OCI-LY7 (cell line): ENCODE results near the gene KCNT1. TPM values are rescaled to one million over a fixed set of nuclear protein-coding genes. Genes with fewer than 3 reads are reported as not detected.
A peak's percentile ranks its signal among the peaks of the same experiment; 100 is the strongest.
"Not testable (repeated sequence)": the region's sequence is repeated elsewhere in the genome, so short reads cannot be mapped to it uniquely, and the experiment has no call there.

Experiments used
- BruUV-seq: library from RNA; stranded (reverse); fragments of 400-500 nt; replicated peaks from 2 replicates; lab custom pipeline; 2021; lab: Mats Ljungman, UMichigan
- CTCF ChIA-PET: fragments of 300-600 bp; sonication (Branson Sonifier 250); formaldehyde crosslinking; loops from one replicate; lab custom pipeline; 2022; ENCODE audit warnings: antibody characterized with exemption; ENCODE audit not compliant: unreplicated experiment; lab: Charles Lee
- POLR2A ChIA-PET: fragments of 300-600 bp; sonication (Branson Sonifier 250); formaldehyde crosslinking; loops from one replicate; lab custom pipeline; 2022; ENCODE audit warnings: antibody characterized with exemption; lab: Charles Lee
- DNase-seq: peaks from one replicate; pipeline ENCODE4 v3.0.0-alpha.2; 2015; ENCODE audit warnings: low spot score
- H2AFZ ChIP-seq: fragments of 200-600 bp; sonication (generic), shearing (Covaris generic); 2 replicates; pipeline ENCODE4 v1.6.1; 2014; ENCODE audit warnings: mild to moderate bottlenecking, antibody characterized with exemption, low read length, moderate library complexity
- H3K27ac ChIP-seq: fragments of 200-600 bp; sonication (generic); 2 replicates; pipeline ENCODE4 v1.5.1; 2014; ENCODE audit warnings: mixed run types, low read depth, mild to moderate bottlenecking, moderate library complexity, low read length, inconsistent platforms; ENCODE audit not compliant: poor library complexity, severe bottlenecking
- H3K36me3 ChIP-seq: fragments of 200-600 bp; sonication (generic); 2 replicates; pipeline ENCODE4 v1.6.1; 2014; ENCODE audit warnings: mild to moderate bottlenecking, antibody characterized with exemption, low read length, moderate library complexity, mixed read lengths; ENCODE audit not compliant: insufficient read depth
- H3K4me1 ChIP-seq: fragments of 200-600 bp; sonication (generic); 2 replicates; pipeline ENCODE4 v1.5.1; 2014; ENCODE audit warnings: mild to moderate bottlenecking, low read length; ENCODE audit not compliant: insufficient read depth, poor library complexity, severe bottlenecking
- H3K4me2 ChIP-seq: fragments of 200-600 bp; sonication (generic); 2 replicates; pipeline ENCODE4 v1.6.1; 2014; ENCODE audit warnings: mild to moderate bottlenecking, low read length
- H3K4me3 ChIP-seq: fragments of 200-600 bp; sonication (generic); 2 replicates; pipeline ENCODE4 v1.5.1; 2014; ENCODE audit warnings: mild to moderate bottlenecking, low read depth, low read length; ENCODE audit not compliant: poor library complexity, severe bottlenecking
- H3K79me2 ChIP-seq: fragments of 200-600 bp; sonication (generic); 2 replicates; pipeline ENCODE4 v1.6.1; 2016; ENCODE audit warnings: low read depth, mild to moderate bottlenecking, low read length, moderate library complexity, mixed read lengths; ENCODE audit not compliant: insufficient read depth
- H3K9me2 ChIP-seq: fragments of 200-600 bp; sonication (generic); 2 replicates; pipeline ENCODE4 v1.6.1; 2016; ENCODE audit warnings: mild to moderate bottlenecking, low read length, mixed read lengths; ENCODE audit not compliant: insufficient read depth
- H3K9me3 ChIP-seq: fragments of 200-600 bp; sonication (generic); 2 replicates; pipeline ENCODE4 v1.6.1; 2014; ENCODE audit warnings: mild to moderate bottlenecking, mixed run types, low read length, mixed read lengths
- H4K20me1 ChIP-seq: fragments of 200-600 bp; sonication (generic); 2 replicates; pipeline ENCODE4 v1.6.1; 2014; ENCODE audit warnings: mild to moderate bottlenecking, antibody characterized with exemption, low read length, moderate library complexity, mixed read lengths; ENCODE audit not compliant: insufficient read depth
- EZH2phosphoT487 ChIP-seq: fragments of 200-600 bp; sonication (generic); IDR thresholded peaks from 2 replicates; pipeline ENCODE4 v1.6.1; 2018; ENCODE audit warnings: low read depth, borderline replicate concordance, mild to moderate bottlenecking, mixed run types, antibody characterized with exemption, low read length, moderate library complexity, mixed read lengths
- intact Hi-C: fragments of 100-400 bp; cut with micrococcal nuclease; formaldehyde crosslinking; loops from one replicate; pipeline ENCODE4 v1.10.0; 2022; ENCODE audit not compliant: unreplicated experiment
- total RNA-seq, 2 experiments: library from RNA; depleted of rRNA in 1 of 2; stranded (reverse); fragments of >200 nt in 1 of 2; shearing (Covaris generic) in 1 of 2; gene quantifications; 2 replicates each; pipeline ENCODE4 v1.2.3, GENCODE V29; 2014 to 2022
- TF ChIP-seq, protein P1 (sequence below): fragments of 200-600 bp; sonication (generic); conservative IDR thresholded peaks from 2 replicates; pipeline ENCODE4 v1.5.1; 2014; ENCODE audit warnings: mild to moderate bottlenecking, antibody characterized with exemption, low read length, moderate library complexity, mixed read lengths

The KCNT1 gene
- total RNA-seq, 2 experiments from 2014 or later: not detected

GRCh38 chr9:135671591-135672041, 30.4 kb upstream of the KCNT1 start:
- CTCF ChIA-PET: no interaction called here

GRCh38 chr9:135672786-135673185, 29.2 kb upstream of the KCNT1 start:
- H3K9me3 ChIP-seq, DNase-seq, intact Hi-C loops, H2AFZ ChIP-seq, H4K20me1 ChIP-seq, POLR2A ChIA-PET, H3K36me3 ChIP-seq, H3K4me1 ChIP-seq, H3K27ac ChIP-seq, H3K4me3 ChIP-seq, H3K79me2 ChIP-seq, H3K9me2 ChIP-seq, BruUV-seq, CTCF ChIA-PET, H3K4me2 ChIP-seq: not testable (repeated sequence)

More at GRCh38 chr9:135671591-135672041, 30.4 kb upstream of the KCNT1 start:
- Histone ChIP-seq H3K79me2 (no peaks in the 10 kb centered on the region), H3K36me3 (no peaks in the 10 kb centered on the region), H4K20me1 (no peaks in the 10 kb centered on the region), H3K9me2 (no peaks in the 10 kb centered on the region), H3K4me3 (no peak overlapping the region), H3K4me2 (no peak overlapping the region), H3K9me3 (no peaks in the 10 kb centered on the region), H2AFZ (no peak overlapping the region), H3K27ac (no peak overlapping the region), H3K4me1 (no peaks in the 10 kb centered on the region)
- BruUV-seq: no TSS peak
- no peak for DNase-seq
- intact Hi-C loops: no loop called here
- TF ChIP-seq, protein P1, sequence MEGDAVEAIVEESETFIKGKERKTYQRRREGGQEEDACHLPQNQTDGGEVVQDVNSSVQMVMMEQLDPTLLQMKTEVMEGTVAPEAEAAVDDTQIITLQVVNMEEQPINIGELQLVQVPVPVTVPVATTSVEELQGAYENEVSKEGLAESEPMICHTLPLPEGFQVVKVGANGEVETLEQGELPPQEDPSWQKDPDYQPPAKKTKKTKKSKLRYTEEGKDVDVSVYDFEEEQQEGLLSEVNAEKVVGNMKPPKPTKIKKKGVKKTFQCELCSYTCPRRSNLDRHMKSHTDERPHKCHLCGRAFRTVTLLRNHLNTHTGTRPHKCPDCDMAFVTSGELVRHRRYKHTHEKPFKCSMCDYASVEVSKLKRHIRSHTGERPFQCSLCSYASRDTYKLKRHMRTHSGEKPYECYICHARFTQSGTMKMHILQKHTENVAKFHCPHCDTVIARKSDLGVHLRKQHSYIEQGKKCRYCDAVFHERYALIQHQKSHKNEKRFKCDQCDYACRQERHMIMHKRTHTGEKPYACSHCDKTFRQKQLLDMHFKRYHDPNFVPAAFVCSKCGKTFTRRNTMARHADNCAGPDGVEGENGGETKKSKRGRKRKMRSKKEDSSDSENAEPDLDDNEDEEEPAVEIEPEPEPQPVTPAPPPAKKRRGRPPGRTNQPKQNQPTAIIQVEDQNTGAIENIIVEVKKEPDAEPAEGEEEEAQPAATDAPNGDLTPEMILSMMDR: peak; percentile 31; the same call in 1 of the 2 replicates
- no peak for TF ChIP-seq EZH2phosphoT487
- POLR2A ChIA-PET: no interaction called here

GRCh38 chr9:135673941-135674340, 28.0 kb upstream of the KCNT1 start:
- POLR2A ChIA-PET: no interaction called here

More at GRCh38 chr9:135673941-135674340, 28.0 kb upstream of the KCNT1 start:
- H3K4me3 ChIP-seq: no peak overlapping the region
- no peak overlapping the region for H2AFZ ChIP-seq
- DNase-seq: no peak
- no peak overlapping the region for H3K27ac ChIP-seq
- H3K79me2 ChIP-seq: no peaks in the 10 kb centered on the region
- no peaks in the 10 kb centered on the region for H3K4me1 ChIP-seq
- intact Hi-C loops: no loop called here
- CTCF ChIA-PET: no interaction called here
- no peaks in the 10 kb centered on the region for H3K36me3 ChIP-seq
- no peaks in the 10 kb centered on the region for H3K9me2 ChIP-seq
- H3K9me3 ChIP-seq: no peaks in the 10 kb centered on the region
- no TSS peak for BruUV-seq
- TF ChIP-seq EZH2phosphoT487: no peak
- TF ChIP-seq, protein P1: no peak
- H4K20me1 ChIP-seq: no peaks in the 10 kb centered on the region
- H3K4me2 ChIP-seq: no peak overlapping the region
